GM19324 (cell line): ENCODE data around the gene S100B.

Source experiments
- ATAC-seq: cut with Tn5 transposase; IDR thresholded peaks from one replicate; pipeline ENCODE4 v1.9.1; 2021; ENCODE audit warnings: mild to moderate bottlenecking, moderate library complexity; ENCODE audit not compliant: unreplicated experiment, low FRiP score

S100B gene

DNA sequence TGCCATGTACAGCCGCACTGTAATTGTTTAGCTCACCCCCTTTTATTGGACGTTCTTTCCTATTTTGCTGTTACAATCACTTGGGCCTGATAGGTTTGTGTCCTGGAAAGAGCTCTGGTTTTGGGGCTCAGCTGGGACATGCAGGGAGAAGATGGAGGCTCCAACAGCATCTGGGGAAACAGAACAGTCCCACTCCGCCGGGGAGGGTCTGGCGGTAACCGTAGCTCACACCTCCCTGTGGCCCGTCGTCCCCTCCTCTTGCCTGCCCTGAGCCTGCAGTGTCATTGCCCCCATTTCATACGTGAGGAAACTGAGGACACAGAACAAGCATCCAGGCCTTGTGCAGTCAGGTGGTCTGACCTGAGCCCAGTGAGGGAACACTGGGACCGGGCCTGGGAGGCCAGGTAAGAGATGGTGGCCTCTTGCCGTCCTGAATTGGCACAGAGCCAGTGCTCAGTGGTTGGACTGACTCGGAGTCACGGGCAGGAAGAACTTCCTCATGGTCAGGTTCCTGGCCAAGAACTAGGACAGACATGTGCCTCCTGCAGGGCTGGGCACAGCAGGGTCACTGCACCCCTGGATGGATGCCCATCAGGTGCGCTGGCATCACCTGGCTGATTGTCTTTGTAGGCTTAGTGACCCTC lies 41.8 kb downstream of the S100B start:
- ATAC-seq = no peak

DNA sequence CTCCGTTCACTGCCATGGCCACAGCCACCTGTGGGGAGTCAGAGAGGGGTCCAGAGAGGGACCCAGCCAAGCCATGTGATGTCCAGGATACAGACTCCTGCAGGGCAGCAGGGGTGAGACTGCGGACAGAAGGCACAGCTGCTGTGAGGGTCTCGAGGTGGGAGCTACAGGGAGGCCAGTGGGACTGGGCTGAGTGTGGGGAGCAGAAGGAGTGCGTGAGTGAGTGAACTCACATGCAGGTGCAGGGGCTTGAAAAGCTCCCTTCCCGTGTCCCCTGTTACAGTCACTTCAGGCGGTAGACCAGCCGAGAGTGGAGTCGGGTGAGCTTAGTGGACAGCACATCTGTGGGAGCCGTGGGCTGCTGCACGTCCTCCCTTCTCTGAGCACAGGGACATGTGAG lies 42.4 kb downstream of the S100B start:
- ATAC-seq = no peak

DNA sequence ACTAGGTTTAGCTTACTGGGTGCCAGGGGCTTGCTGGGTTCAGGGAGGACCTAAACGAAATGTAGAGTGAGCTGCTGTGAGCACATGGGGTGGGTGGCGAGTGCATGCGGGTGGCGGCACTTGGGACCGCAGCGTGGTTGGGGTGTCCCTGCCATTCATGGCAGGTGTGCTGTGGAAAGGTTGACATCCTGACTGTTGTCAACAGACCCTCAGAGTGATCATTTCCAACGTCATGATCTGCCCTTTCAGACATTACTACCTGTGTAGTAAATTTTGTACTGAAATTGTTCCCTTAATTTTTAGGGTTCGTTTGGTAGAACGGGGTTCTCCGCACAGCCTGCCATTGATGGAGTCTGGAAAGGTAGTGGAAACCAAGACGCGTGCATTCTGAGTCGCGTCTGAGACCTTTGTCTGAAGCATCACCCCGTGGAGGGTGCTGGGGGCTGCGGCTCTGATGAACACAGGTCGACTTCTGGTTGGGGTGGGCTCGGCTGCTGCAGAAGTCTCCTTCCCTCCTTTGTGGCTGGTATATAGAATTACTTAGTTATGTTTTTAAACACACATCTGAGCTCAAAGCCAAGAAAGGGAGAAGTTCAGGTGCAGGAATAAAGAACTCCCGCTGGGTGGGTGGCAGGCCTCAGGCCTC lies 43.3 kb downstream of the S100B start:
- no peak for ATAC-seq

DNA sequence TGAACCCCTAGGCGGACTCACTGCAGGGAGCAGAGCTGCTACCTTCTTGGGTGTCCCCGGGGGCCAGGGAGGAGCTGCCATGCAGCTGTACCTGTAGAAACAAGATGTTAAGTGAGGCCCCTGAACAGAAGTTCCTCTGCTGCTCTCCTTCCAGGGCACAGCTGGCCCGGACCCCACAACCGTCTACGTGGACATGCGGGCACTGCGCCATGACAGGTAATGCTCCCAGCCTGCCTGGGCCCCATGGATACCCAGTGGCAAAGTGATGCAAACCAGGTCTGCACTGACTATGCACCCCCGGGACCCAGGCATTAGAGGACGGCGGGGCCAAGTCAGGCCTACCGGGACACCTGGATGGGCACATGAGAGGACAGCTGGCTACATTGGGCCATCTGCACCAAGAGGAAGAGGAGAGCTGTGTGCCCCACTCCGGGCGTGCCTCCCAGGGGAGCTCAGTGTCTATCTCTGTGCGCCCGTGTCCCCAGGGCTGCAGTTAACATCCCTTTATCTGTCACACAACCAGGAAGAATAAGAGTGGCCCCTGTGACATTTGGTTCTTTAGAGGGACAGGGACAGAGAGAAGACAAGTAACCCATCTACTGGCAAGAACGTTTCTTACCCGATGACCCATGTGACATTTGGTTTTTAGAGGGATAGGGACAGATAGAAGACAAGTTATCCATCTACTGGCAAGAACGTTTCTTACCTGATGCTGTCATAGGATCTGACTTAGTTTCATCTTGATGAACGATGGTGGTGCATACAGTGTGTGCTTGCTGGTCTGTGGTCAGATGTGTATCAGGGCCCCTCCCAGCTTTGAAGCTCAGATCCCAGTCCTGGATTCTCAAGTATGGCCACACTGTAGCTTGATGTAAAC lies 44.1 kb downstream of the S100B start:
- ATAC-seq = no peak

DNA sequence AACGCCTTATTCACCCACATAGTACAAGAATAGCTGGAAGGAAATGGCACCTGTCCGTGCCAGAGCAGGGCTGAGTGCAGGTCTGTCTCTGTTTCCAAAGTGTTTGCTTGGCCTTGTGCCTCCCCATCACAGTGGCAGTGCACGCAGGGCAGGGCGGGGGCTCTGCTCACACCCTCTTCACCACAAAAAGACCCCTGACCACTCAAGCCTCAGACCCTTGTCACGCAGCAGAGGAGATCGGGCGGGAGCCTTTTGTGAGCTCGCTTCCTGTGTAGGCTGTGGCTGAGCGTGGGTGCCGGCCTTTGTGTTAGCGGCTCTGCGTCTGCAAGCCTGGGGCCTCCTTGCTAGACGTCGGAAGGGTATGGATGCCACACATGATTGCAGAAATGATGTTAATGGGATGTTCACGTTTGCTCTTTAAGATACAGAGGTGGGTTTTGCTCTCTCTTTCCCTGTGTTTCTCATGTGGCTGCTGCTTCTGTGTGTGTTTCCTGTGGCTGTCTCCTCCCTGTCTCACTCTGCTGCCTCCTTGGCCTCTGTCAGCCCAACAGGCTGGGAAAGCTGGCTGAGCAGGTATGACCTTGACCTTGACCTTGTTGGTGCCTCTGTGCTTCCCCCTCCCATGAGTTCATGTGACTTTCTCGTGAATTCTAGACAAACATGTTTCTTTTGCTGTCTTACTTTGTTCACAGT lies 45.4 kb downstream of the S100B start:
- ATAC-seq = no peak

DNA sequence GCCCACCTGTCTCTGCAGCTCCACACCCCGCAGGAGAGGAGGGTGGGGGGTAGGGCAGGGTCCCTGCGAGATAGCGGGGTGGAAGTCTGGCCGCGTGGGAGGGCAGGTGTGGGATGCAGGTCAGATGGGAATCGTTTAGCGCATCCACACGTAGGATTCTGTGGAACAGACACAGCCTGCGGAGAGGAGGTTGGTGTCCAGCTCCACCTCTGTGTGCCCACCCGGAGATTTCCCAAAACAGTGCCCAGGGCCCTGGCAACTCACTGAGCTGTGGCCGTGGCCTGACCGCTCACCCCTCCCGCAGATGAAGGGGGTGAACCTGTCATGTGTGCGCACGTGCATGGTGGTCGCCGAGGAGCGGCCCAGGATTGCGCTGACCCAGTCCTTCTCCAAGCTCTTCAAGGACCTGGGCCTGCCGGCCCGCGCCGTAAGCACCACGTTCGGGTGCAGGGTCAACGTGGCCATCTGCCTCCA lies 46.9 kb downstream of the S100B start:
- no peak for ATAC-seq

DNA sequence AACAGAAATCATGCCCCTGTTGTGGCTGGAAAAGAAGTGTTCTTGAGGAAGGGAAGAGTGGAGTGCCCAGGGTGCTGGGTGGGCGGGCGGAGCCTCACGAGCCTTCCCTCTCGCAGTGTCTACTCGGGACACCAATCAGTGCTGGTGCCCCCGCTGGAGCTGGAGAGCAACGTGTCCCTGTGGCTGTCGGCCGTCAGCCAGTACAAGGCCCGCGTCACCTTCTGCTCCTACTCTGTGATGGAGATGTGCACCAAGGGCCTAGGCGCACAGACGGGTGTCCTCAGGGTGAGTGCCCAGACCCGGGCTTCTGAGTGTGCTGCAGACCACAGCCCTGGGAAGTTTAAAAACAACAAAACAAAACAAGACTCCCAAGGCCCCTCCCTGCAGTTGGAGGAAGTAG lies 47.4 kb downstream of the S100B start:
- no peak for ATAC-seq

DNA sequence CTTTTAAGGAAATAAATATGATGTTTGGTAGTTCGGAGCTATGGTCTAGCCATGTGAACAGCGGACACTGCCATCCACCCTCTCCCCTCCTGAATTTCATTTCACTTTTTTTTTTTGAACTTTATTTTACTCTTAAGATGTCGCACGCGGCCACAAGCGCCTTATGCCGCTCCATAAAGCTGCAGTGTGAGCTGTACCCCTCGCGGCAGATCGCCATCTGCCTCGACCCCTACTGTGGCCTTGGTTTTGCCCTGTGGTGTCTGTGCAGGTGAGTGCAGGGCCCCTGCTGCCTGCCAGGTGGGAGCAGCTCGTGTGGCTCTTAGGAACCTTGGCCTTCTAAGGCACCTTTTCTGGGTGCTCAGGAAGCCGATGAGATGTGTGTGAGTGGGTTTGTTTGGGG lies 48.1 kb downstream of the S100B start:
- no peak for ATAC-seq

DNA sequence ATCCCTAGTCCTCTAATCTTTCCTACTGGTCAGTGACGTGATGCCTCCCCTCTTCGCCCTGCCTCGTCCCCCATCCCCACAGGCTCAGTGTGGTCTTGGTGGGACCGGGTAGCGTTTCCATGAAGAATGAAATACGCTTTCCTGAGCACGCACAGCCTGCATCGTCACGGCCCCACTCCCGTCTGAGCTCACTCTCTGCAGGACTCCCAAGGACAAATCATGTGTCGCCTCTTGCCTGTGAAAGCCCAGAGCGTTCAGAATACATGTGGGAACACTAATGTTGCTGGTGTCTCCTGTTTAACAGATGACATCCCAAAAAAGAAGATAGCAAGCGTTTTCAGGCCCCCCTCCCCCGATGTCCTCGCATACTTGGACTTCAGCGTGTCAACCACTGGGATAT lies 49.2 kb downstream of the S100B start:
- ATAC-seq = no peak

DNA sequence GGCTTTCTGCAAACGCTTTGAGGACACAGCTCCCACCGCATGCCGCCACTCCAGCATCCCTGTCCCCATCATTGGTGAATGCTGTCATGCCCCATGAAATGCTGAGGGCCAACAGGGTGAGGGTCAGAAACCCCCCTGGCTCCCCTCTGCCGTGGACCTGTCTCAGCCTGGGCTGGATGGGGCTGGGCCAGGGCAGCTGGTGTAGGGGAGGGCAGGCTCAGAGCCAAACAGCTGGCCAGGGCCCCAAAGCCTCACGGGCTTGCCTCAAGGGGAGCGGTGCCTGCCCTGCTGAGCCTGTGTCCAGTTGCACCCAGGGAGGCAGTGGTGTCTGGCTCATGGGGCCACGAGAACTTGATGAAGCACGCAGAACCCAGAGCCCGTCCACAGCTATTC lies 49.7 kb downstream of the S100B start:
- ATAC-seq = no peak

DNA sequence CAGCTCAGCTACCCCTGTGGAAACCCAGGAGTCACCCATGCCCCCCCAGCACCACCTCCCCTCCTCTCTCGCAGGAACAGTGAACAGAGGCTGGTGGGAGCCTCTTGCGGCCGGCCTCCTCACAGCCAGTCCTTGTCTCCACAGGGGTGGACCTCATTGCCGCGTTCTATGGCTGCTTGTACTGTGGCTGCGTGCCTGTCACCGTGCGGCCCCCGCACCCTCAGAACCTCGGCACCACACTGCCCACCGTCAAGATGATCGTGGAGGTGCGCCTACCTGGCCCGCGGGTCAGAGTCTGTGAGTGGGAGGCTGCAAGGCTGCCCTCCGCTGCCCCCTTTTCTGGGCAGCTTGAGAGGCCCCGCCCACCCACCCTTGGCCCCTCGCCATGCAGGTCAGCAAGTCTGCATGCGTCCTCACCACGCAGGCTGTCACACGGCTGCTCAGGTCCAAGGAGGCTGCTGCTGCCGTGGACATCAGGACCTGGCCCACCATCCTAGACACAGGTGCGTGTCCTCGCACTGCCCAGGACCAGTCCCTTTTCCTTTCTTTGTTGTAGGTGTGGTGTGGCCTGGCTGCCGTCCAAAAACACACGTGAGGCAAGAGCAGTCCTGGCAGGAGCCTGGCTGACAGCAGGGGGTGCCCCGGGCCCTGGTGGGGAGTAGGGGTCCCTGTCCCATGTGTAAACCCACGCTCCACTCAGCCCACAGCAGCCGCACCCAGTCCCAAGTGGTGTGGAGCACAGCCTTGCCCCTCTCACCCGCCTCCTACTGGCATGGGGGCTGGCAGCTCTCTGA lies 50.3 kb downstream of the S100B start:
- no peak for ATAC-seq

DNA sequence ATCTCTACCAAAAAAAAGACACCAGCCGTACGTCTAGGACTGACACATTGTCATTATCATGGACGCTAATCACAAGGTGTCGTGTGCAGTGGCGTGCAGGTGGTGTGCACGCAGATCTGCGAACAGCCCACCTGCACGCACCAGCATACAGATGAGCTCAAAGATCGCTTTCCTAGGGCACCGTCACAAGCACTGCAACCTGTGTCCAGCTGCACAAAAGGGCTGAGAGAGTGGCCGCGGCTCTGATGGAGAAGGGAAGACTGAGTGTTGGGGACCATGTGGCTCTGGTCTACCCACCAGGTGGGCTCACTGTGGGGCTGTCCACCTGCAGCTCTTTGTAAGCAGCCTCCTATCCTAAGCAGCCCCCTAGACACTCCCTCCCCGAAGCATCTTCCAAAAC lies 50.9 kb downstream of the S100B start:
- no peak for ATAC-seq

DNA sequence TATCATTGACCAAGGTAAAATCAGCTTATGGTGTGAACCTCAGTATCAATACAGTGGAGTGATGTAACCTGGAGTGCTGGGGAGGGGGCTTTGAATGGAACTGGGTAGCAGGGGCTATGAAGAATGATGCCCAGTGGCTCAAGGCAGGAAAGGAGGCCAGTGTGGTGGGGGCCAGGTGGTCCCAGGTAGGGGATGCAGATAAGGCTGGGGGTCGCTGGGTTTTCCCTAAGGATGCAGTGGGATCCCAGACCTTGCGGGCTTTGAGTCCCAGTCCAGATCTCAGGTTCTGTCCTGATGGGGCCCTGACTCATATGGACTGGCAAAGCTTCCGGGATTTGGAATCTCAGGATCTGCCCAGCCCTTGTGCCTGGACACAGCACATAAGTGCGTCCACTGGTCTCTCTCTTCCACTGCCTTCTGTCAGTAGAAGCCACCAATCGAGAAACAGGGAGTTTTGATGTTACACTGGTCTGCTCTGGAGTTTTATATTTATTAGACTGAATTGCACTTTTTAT lies 52.0 kb downstream of the S100B start:
- no peak for ATAC-seq

DNA sequence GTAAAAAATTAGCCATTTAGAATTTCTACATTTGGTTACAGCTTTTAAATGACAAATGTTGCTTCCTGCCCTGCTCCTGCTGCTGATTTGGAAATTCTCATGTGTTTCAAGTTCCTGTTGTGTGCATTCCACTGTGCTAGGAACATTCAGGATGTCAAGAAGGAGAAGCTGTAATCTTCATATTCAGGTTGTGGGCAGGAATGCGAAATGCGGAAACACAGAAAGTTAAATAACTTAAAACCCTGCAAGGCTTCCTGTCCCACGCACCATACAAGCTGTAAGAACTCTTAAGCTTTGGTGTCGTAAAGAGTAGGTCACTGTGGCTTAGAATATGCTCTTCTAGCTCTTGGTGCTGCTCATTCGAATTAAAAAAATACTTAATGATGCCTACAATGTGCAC lies 52.6 kb downstream of the S100B start:
- ATAC-seq = no peak

DNA sequence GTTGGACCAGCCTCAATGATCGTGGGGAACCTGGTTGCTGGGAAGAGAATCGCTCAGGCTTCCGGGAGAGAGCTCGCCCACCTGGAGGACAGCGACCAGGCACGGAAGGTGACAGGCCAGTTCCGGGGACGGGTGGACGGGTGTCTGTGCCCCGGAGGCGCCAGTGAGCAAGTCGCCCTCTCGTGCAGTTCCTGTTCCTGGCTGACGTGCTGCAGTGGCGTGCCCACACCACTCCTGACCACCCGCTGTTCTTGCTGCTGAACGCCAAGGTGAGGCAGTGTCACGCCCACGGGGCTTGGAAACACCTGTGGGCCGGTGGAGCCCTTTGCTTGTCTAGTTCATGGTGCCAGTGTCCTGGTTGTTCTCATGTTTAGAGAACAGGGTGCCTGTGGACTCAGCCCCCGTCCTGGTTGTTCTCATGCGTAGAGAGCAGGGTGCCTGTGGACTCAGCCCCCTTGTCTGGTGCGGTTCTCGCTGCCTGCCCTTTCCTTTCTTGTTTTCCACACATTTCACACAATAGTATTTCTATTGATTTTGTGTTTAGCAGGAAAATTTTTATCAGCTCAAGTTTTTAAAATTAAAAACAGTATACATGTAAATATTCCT lies 53.1 kb downstream of the S100B start:
- ATAC-seq = no peak

DNA sequence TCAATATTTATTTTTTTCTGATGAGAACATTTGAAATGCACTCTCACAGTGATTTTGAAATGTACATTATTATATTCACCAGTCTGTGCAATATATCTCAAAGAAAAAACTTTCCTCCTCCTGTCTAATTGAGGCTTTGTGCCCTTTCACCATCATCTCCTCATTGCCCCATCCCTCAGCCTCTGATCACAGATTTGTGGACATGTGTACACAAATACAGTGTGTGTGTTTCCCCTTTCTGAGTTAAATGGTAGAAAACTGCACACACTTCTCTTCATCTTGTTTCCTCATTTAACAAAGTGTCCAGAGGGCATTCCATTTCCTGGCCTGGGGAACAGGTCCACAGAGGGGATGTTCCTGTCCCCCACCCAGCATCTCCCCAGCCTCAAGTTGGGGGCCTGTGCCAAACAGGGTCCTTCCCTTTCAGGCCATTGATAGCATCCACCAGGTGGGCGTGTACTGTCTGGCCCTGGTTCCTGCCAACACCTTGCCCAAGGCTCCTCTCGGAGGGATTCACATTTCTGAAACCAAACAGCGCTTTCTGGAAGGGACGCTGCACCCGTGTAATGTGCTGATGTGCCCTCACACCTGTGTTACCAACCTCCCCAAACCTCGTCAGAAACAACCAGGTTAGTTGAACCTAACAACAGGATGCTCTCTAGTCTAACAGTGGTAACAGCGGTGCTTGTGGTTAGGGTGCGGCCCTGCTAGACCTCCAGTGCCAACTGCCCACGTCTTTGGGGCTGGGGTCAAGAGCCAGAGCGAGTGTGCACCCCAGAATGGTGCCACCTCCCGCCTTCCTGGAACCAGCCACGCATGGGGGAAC lies 54.6 kb downstream of the S100B start:
- ATAC-seq = no peak

DNA sequence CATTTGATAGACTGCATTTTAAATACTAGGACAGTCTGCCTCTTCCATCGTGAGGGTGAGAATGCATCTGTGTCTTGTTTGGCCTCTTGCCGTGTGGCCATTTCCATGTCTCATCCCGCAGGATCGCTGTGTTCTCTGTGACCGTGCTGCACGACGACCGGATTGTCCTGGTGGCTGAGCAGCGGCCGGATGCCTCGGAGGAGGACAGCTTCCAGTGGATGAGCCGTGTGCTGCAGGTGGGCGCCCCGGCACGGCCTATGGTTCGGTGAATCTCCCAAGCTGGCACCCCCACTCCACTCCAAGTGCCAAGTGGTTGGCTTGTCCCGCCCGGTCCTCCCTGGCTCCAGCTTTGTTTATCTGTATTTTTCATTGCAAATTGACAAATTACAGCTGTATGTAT lies 55.2 kb downstream of the S100B start:
- ATAC-seq = no peak
